Measurements from ENCODE around the gene TRAK1.

TRAK1 gene

GRCh38 chr3:42257007-42257406 is 165.8 kb downstream of the TRAK1 start:
- Histone ChIP-seq H3K4me3 (ENCODE audit: low read length in 2 of 2) (no peak overlapping the region), H3K27me3 (ENCODE audit: control insufficient read depth in 2 of 2, insufficient read depth in 2 of 2, low read length in 2 of 2) (peaks cover 12 to 13% of the 10 kb centered on the region in 2 donors), H3K36me3 (ENCODE audit: control insufficient read depth in 2 of 2, insufficient read depth in 2 of 2, low read length in 2 of 2) (no peaks in the 10 kb centered on the region), H3K9ac (ENCODE audit: low read depth in 1 of 2, low read length in 2 of 2) (no peak overlapping the region), H3K9me3 (ENCODE audit: control insufficient read depth in 2 of 2, low read length in 2 of 2) (no peaks in the 10 kb centered on the region), H3K27ac (ENCODE audit: low read depth in 2 of 2, low read length in 2 of 2) (no peak overlapping the region), H3K4me1 (ENCODE audit: control insufficient read depth in 2 of 2, insufficient read depth in 2 of 2, low read length in 2 of 2) (peaks cover 2 to 10% of the 10 kb centered on the region in 2 donors)

- Histone ChIP-seq H3K4me3 (ENCODE audit: low read length in 2 of 2) (no peak overlapping the region), H3K4me1 (ENCODE audit: control insufficient read depth in 2 of 2, insufficient read depth in 2 of 2, low read length in 2 of 2) (no peaks in the 10 kb centered on the region), H3K9ac (ENCODE audit: low read depth in 1 of 2, low read length in 2 of 2) (no peak overlapping the region), H3K9me3 (ENCODE audit: control insufficient read depth in 2 of 2, low read length in 2 of 2) (no peaks in the 10 kb centered on the region), H3K36me3 (ENCODE audit: control insufficient read depth in 2 of 2, insufficient read depth in 2 of 2, low read length in 2 of 2) (no peaks in the 10 kb centered on the region), H3K27ac (ENCODE audit: low read depth in 2 of 2, low read length in 2 of 2) (no peak overlapping the region), H3K27me3 (ENCODE audit: control insufficient read depth in 2 of 2, insufficient read depth in 2 of 2, low read length in 2 of 2) (peaks cover 35 to 42% of the 10 kb centered on the region in 2 donors)
Observed at GRCh38 chr3:42262525-42262924, 171.4 kb downstream of the TRAK1 start.

GRCh38 chr3:42263354-42264346 is 172.5 kb downstream of the TRAK1 start:
- Histone ChIP-seq H3K4me3 (ENCODE audit: low read length in 2 of 2) (no peak overlapping the region), H3K9ac (ENCODE audit: low read depth in 1 of 2, low read length in 2 of 2) (no peak overlapping the region), H3K27ac (ENCODE audit: low read depth in 2 of 2, low read length in 2 of 2) (no peak overlapping the region), H3K27me3 (ENCODE audit: control insufficient read depth in 2 of 2, insufficient read depth in 2 of 2, low read length in 2 of 2) (peaks cover 40 to 42% of the 10 kb centered on the region in 2 donors), H3K4me1 (ENCODE audit: control insufficient read depth in 2 of 2, insufficient read depth in 2 of 2, low read length in 2 of 2) (no peaks in the 10 kb centered on the region), H3K9me3 (ENCODE audit: control insufficient read depth in 2 of 2, low read length in 2 of 2) (no peaks in the 10 kb centered on the region), H3K36me3 (ENCODE audit: control insufficient read depth in 2 of 2, insufficient read depth in 2 of 2, low read length in 2 of 2) (no peaks in the 10 kb centered on the region)

- no peak overlapping the region for H3K27ac ChIP-seq (ENCODE audit: low read depth in 2 of 2, low read length in 2 of 2)
- no peak overlapping the region for H3K9ac ChIP-seq (ENCODE audit: low read depth in 1 of 2, low read length in 2 of 2)
- no peaks in the 10 kb centered on the region for H3K36me3 ChIP-seq (ENCODE audit: control insufficient read depth in 2 of 2, insufficient read depth in 2 of 2, low read length in 2 of 2)
- H3K27me3 ChIP-seq (ENCODE audit: control insufficient read depth in 2 of 2, insufficient read depth in 2 of 2, low read length in 2 of 2): peaks cover 42 to 43% of the 10 kb centered on the region in 2 donors
- no peaks in the 10 kb centered on the region for H3K4me1 ChIP-seq (ENCODE audit: control insufficient read depth in 2 of 2, insufficient read depth in 2 of 2, low read length in 2 of 2)
- no peaks in the 10 kb centered on the region for H3K9me3 ChIP-seq (ENCODE audit: control insufficient read depth in 2 of 2, low read length in 2 of 2)
- no peak overlapping the region for H3K4me3 ChIP-seq (ENCODE audit: low read length in 2 of 2)
Observed at GRCh38 chr3:42264399-42265058, 173.4 kb downstream of the TRAK1 start.

- Histone ChIP-seq H3K9me3 (ENCODE audit: control insufficient read depth in 2 of 2, low read length in 2 of 2) (no peaks in the 10 kb centered on the region), H3K27me3 (ENCODE audit: control insufficient read depth in 2 of 2, insufficient read depth in 2 of 2, low read length in 2 of 2) (peaks cover 41 to 42% of the 10 kb centered on the region in 2 donors), H3K27ac (ENCODE audit: low read depth in 2 of 2, low read length in 2 of 2) (no peak overlapping the region), H3K36me3 (ENCODE audit: control insufficient read depth in 2 of 2, insufficient read depth in 2 of 2, low read length in 2 of 2) (no peaks in the 10 kb centered on the region), H3K4me3 (ENCODE audit: low read length in 2 of 2) (no peak overlapping the region), H3K4me1 (ENCODE audit: control insufficient read depth in 2 of 2, insufficient read depth in 2 of 2, low read length in 2 of 2) (no peaks in the 10 kb centered on the region), H3K9ac (ENCODE audit: low read depth in 1 of 2, low read length in 2 of 2) (no peak overlapping the region)
Observed at GRCh38 chr3:42265059-42265991, 174.2 kb downstream of the TRAK1 start.

GRCh38 chr3:42266085-42266484 is 174.9 kb downstream of the TRAK1 start, which contains the start of gene CCK:
TSS of gene CCK (minus strand) at chr3:42266185. CDS start at chr3:42263630, 2,555 bp downstream.
- Histone ChIP-seq H3K9ac (ENCODE audit: low read depth in 1 of 2, low read length in 2 of 2) (no peak within 1 kb of the TSS), H3K36me3 (ENCODE audit: control insufficient read depth in 2 of 2, insufficient read depth in 2 of 2, low read length in 2 of 2) (no peaks in the 10 kb centered on the region), H3K27ac (ENCODE audit: low read depth in 2 of 2, low read length in 2 of 2) (no peak within 1 kb of the TSS), H3K4me1 (ENCODE audit: control insufficient read depth in 2 of 2, insufficient read depth in 2 of 2, low read length in 2 of 2) (no peaks in the 10 kb centered on the region), H3K4me3 (ENCODE audit: low read length in 2 of 2) (no peak within 1 kb of the TSS), H3K9me3 (ENCODE audit: control insufficient read depth in 2 of 2, low read length in 2 of 2) (no peaks in the 10 kb centered on the region), H3K27me3 (ENCODE audit: control insufficient read depth in 2 of 2, insufficient read depth in 2 of 2, low read length in 2 of 2) (peaks cover 40 to 43% of the 10 kb centered on the region in 2 donors)

GRCh38 chr3:42267878-42268277 is 176.7 kb downstream of the TRAK1 start:
- Histone ChIP-seq H3K4me1 (ENCODE audit: control insufficient read depth in 2 of 2, insufficient read depth in 2 of 2, low read length in 2 of 2) (no peaks in the 10 kb centered on the region), H3K9me3 (ENCODE audit: control insufficient read depth in 2 of 2, low read length in 2 of 2) (no peaks in the 10 kb centered on the region), H3K27ac (ENCODE audit: low read depth in 2 of 2, low read length in 2 of 2) (no peak overlapping the region), H3K27me3 (ENCODE audit: control insufficient read depth in 2 of 2, insufficient read depth in 2 of 2, low read length in 2 of 2) (peaks cover 30 to 31% of the 10 kb centered on the region in 2 donors), H3K4me3 (ENCODE audit: low read length in 2 of 2) (no peak overlapping the region), H3K36me3 (ENCODE audit: control insufficient read depth in 2 of 2, insufficient read depth in 2 of 2, low read length in 2 of 2) (no peaks in the 10 kb centered on the region), H3K9ac (ENCODE audit: low read depth in 1 of 2, low read length in 2 of 2) (no peak overlapping the region)

GRCh38 chr3:42269647-42270046 is 178.5 kb downstream of the TRAK1 start:
- Histone ChIP-seq H3K9ac (ENCODE audit: low read depth in 1 of 2, low read length in 2 of 2) (no peak overlapping the region), H3K9me3 (ENCODE audit: control insufficient read depth in 2 of 2, low read length in 2 of 2) (no peaks in the 10 kb centered on the region)

GRCh38 chr3:42270561-42270960 is 179.4 kb downstream of the TRAK1 start:
- H3K9me3 ChIP-seq (ENCODE audit: control insufficient read depth in 2 of 2, low read length in 2 of 2): no peaks in the 10 kb centered on the region
- no peaks in the 10 kb centered on the region for H3K4me1 ChIP-seq (ENCODE audit: control insufficient read depth in 2 of 2, insufficient read depth in 2 of 2, low read length in 2 of 2)
- no peak overlapping the region for H3K4me3 ChIP-seq (ENCODE audit: low read length in 2 of 2)
- H3K36me3 ChIP-seq (ENCODE audit: control insufficient read depth in 2 of 2, insufficient read depth in 2 of 2, low read length in 2 of 2): no peaks in the 10 kb centered on the region
- H3K9ac ChIP-seq (ENCODE audit: low read depth in 1 of 2, low read length in 2 of 2): no peak overlapping the region
- H3K27ac ChIP-seq (ENCODE audit: low read depth in 2 of 2, low read length in 2 of 2): no peak overlapping the region
- H3K27me3 ChIP-seq (ENCODE audit: control insufficient read depth in 2 of 2, insufficient read depth in 2 of 2, low read length in 2 of 2): peaks cover 9 to 18% of the 10 kb centered on the region in 2 donors

More at GRCh38 chr3:42269647-42270046, 178.5 kb downstream of the TRAK1 start:
- Histone ChIP-seq H3K4me3 (ENCODE audit: low read length in 2 of 2) (no peak overlapping the region), H3K36me3 (ENCODE audit: control insufficient read depth in 2 of 2, insufficient read depth in 2 of 2, low read length in 2 of 2) (no peaks in the 10 kb centered on the region), H3K27ac (ENCODE audit: low read depth in 2 of 2, low read length in 2 of 2) (no peak overlapping the region), H3K4me1 (ENCODE audit: control insufficient read depth in 2 of 2, insufficient read depth in 2 of 2, low read length in 2 of 2) (no peaks in the 10 kb centered on the region), H3K27me3 (ENCODE audit: control insufficient read depth in 2 of 2, insufficient read depth in 2 of 2, low read length in 2 of 2) (peaks cover 16 to 22% of the 10 kb centered on the region in 2 donors)

Data from mucosa of rectum (tissue), 2 donors.